Measurements from ENCODE around the gene RBPJL. TPM values are rescaled to one million over a fixed set of nuclear protein-coding genes. Genes with fewer than 3 reads are reported as not detected.

RBPJL gene
- total and polyA plus RNA-seq, 2 of the 8 experiments (the other 6 are each of a cell fraction or from before 2014, with no cell fraction given) = 0.67 to 1.3 TPM

GRCh38 chr20:45306431-45306982 is at the start of gene RBPJL (continued):
- TF ChIP-seq SIX5 (IDR thresholded peaks at IDR 0.05; ENCODE audit: low read depth, low read length) (no peak), RXRA (IDR thresholded peaks at IDR 0.05; ENCODE audit: insufficient read depth, low read depth, low read length) (no peak), SAP30 (IDR thresholded peaks at IDR 0.05; ENCODE audit: insufficient read depth, insufficient replicate concordance, low read length) (no peak), GABPA (IDR thresholded peaks at IDR 0.05; ENCODE audit: borderline replicate concordance, insufficient read depth, low read length) (peak; percentile 67; the same call in 1 of the 2 replicates), TEAD4 (IDR thresholded peaks at IDR 0.05; ENCODE audit: low read depth, low read length) (0 out of 2 replicates have a peak, but pooled peaks have one; percentile 5), ATF2 (IDR thresholded peaks at IDR 0.05; ENCODE audit: low read length) (no peak), TCF12 (IDR thresholded peaks at IDR 0.05; ENCODE audit: low read depth, low read length) (no peak; the same call in 1 of the 2 replicates), SP1 (IDR thresholded peaks at IDR 0.05; ENCODE audit: low read depth, low read length) (0 out of 2 replicates have a peak, but pooled peaks have one; percentile 12), JUN (IDR thresholded peaks at IDR 0.05; ENCODE audit: low read depth, low read length) (no peak), USF2 (IDR thresholded peaks at IDR 0.05; ENCODE audit: low read length) (no peak), JUND (IDR thresholded peaks at IDR 0.05; ENCODE audit: low read length) (no peak), SRF (IDR thresholded peaks at IDR 0.05; ENCODE audit: low read depth, low read length) (no peak), GTF2F1 (IDR thresholded peaks at IDR 0.05; ENCODE audit: borderline replicate concordance, low read depth, low read length) (no peak), CBX5 (IDR thresholded peaks at IDR 0.05; ENCODE audit: low read depth, low read length) (no peak), MAFK (IDR thresholded peaks at IDR 0.05; ENCODE audit: low read depth, low read length) (no peak), RBBP5 (IDR thresholded peaks at IDR 0.05; ENCODE audit: borderline replicate concordance, low read depth, low read length) (no peak), HDAC2 (IDR thresholded peaks at IDR 0.05; ENCODE audit: borderline replicate concordance in 1 of 2, low read depth in 2 of 2, low read length in 2 of 2) (peak; percentile 48 to 87; a peak in 1 of 4 replicates), CREB1 (IDR thresholded peaks at IDR 0.05) (0 out of 2 replicates have a peak, but pooled peaks have one; percentile 26), ZNF274 (IDR thresholded peaks at IDR 0.05; ENCODE audit: borderline replicate concordance, extremely low read depth, low read length) (no peak), POU5F1 (IDR thresholded peaks at IDR 0.05; ENCODE audit: low read depth, low read length) (no peak)
